HG02642 (cell line): ENCODE data around the gene SLC24A4.

Source experiments
- ATAC-seq: cut with Tn5 transposase; IDR thresholded peaks from one replicate; pipeline ENCODE4 v1.9.1; 2021; ENCODE audit warnings: mild to moderate bottlenecking; ENCODE audit not compliant: unreplicated experiment, poor library complexity

The SLC24A4 gene

DNA sequence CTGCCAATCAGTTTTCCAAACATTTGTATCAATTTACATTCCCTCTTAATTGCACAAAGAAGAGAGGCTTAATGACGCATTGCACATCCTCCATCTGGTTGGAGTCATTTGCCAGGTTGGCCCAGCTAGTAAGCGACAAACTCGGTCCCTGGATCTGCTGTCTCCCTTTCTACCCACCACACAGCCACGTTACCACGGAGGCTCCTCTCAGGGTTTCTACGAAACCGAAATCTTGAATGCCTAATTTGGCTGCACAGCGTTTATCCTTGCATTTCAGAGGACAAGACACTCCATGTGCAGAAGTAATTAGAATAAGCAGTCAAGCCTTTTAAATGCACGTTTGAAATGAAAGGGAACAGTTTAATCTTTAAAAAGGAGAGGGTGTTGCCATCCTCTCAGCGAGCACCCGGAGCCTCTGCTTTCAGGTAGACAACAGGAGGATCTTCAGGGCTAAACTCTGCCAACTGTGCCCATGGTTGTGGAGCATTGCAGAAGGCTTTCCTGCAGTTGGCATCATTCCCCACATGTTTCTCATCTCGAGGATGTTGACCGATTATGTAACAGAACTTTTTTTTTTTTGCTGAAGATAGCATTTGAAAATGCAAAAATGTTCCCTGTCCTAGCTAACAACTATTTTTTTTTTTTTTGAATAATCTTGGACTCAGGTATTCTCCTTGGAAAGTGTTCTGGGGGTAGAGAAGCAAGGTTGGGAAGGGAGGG, 37.8 kb downstream of the SLC24A4 start:
- no peak for ATAC-seq

DNA sequence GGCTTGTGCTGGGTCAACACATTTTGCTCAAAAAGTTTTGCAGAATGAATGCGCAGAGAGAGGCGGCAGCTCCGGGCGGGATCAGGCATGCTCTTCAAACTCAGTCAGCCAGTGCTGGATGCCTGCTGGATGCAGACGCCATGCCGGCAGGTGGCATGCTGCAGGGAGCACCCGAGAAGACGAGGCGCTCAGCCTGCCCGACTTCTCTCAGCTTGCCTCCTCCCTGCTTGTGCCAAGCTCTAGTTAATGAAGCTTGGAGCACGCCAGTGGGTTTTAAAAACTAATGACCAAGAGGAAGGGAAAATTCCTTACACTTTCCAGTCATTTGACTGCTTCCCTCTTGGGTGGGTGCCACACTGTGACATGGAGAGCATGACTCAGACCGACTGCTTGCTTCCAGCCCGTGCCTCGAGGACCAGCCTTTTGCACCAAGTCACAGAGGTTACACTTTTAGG, 39.8 kb downstream of the SLC24A4 start:
- ATAC-seq = no peak

DNA sequence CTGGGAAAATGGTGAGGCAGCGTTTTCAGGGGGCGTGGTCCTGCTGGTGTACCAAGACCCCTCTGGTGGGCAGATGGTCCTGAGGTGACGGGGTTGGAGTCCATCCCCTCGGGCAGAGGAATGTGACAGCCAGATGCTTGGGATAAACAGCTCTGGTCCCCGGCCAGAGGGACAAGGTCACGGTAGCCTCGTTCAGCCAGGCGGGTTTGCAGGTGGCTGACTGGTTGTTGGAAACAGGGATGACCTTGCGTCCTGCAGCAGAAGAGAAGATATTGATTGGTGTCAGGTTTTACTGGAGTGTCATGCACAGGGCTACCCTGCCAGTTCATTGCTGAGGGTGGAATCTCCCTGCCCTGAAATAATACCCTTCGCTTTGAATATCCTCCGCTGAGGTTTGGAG, 43.3 kb downstream of the SLC24A4 start:
- ATAC-seq = no peak

DNA sequence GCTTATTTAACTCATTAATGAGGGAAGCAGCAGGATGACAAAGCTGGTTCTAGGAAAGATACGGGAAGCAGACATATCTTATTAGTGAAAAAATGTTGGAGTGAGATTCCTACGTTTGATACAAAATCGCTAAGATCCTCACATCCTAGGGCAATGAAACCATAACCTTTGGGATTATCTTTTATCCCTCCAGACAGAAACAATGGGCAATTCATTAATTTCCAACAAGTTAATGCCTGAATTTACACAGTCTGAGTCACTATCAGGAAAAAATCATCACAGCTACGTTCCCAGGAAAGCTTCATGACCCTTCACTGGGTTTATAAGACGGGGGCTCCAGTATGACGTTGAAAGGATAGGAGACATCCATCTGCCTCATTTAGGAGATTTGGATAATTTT, 45.0 kb downstream of the SLC24A4 start:
- ATAC-seq = no peak

DNA sequence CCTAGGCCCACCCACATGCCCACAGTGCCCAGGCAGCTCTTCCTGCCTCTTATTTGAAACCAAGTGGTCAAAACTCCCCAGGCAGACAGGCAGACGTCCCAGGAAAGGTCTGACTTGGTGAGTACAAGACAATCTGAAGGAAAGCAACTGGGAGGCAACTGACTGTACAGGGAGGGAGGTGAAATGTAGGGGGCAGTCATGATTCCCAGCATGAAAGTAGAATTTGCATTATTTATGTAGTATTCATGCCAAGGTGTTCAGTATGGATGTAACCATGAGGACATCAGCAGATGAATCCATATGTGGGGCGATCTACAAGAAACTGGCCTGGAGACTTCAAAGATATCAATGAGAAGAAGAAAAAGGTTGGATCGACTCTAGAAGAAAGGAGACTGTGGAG, 46.1 kb downstream of the SLC24A4 start:
- ATAC-seq = no peak

DNA sequence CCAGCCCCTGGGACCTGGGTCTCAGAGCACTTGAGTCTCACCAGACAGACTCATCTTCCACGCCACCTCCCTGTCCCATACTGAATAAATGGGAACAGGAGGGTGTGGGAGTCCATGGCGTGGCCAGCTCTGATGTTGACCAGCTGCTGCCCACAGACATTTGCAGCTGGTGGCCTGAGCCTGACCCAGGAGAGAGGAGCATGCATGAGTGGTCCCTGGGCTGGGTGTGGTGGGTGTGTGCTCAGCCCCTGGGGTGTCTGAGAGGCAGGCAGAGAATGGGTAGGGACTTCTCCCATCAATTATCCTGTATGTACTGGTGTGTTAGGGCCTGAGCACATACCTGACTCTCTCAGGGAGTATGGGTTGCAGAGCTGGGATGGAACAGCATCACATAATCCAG, 49.3 kb downstream of the SLC24A4 start:
- no peak for ATAC-seq

DNA sequence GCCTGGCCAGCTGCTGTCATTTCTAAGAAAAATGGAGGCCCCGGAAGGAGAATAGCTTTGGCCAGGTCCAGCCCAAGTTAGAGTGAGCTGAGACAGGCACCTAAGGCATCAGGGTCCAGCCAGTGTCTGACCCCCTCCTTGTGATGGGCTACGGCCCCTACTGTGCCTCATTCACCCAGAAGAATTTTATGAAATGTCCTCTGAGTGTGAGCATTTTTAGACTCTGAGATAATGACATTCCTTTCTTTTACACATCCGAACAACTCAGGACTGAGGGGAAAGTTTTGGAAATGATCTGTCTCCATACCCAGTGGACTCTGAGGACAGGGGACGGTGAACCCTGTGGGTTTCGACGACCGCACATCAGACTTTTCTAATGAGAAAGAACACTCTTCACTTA, 50.4 kb downstream of the SLC24A4 start:
- ATAC-seq = no peak

DNA sequence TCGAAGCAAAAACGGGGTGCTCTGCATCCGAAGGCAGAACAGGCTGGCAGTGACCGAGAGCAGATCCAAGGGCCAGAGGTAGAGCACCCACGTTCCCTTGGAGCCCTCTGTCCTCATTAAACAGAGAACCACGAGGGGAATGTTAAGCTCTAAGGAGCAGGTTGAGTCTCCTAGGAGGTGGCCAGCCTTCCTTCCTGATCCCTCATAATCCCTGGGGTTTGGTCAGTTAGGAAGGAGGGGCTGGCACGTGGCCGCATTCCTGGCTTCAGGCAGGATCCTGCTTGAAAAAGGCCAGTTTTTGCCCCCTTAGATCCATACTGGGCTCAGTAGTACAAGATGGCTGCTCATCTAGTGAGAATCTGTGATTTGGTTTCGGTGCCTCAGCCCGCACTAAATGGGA, 57.2 kb downstream of the SLC24A4 start:
- no peak for ATAC-seq

DNA sequence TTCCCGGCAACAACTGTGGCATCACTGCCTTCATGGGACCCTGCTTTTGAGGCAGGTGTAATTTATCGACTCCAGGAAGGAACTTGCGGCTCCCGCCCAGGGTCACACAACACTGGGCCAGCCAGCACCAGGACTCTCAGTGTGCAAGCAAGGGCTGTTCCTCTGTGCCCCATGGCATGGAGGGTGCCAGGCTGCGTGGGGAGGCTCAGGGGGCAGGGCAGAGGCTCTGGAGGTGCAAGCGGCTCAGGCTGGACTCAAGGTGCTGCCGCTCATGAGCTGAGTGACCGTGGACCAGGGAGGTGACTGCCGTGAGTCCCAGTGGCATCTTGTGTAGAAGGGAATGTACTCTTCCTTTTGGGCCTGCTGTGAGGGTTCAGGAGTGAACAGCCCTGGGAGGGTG, 57.6 kb downstream of the SLC24A4 start:
- no peak for ATAC-seq

DNA sequence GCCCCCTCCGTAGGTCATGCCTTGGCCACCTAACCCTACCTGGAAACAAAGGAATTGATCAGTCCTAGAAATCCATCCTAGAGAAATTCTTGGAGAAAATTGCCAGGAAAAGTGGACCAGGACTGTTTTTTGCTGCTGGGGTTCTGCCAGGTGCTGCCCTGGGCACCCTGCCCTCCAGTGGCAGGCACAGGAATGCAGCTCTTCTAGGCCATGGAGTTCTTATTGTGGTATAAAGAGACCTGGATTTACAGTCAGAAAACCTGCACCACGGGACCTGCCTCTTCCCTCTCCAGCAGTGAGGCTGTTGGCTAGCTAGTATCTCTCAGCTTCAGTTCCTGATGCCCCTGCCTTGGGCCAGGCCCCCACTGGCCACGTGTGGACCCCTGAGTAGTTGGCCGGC, 59.7 kb downstream of the SLC24A4 start:
- ATAC-seq = no peak

DNA sequence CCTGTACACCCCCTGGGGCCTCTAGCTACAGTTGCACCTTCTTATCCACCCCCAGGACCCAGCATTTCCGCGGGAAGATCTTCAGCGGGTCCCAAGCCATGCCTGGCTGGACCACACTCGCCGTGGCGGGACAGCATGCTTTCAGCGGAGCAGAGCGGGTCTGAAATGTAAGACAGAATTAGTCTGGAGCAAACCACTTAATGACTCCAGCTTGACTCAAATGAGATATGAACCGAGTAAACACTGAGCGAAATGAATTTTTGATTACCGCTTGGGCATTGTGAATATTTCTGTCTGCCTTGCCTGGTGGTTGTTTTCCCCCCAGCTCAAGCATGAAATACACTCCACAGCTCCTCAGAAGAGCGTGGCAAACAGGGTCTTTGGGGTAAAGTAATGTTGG, 60.8 kb downstream of the SLC24A4 start:
- no peak for ATAC-seq

DNA sequence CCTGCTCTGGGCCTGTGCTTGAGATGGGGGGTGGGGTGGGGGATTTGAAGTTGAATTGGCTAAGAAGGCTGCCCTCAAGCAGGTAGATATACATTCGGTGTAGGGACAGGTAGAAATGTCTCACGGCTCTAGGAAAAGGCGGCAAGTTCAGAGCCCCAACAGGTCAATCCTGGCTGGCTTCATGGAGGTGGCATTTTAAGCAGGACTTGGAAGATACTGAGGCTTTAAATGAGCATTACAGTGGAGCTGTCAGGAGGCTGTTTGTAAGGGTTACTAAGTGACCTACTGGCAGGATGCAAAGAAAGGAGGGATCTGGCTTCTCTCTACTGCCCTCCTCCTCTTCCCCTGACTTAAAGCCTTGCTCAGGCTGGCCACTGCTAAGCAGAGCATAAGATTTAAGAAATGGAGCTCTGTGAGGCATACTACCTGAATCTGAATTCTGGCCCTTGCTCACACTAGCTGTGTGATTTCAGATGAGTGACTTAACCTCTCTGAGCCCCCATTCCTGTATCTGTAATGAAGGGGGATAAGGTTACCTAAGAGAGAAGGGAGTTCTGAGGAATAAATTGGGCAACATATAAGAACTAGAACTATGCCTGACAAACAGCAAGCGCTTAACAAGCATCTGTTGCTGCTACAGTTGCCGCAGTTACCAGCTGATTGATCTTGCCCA, 61.6 kb downstream of the SLC24A4 start:
- ATAC-seq = no peak

DNA sequence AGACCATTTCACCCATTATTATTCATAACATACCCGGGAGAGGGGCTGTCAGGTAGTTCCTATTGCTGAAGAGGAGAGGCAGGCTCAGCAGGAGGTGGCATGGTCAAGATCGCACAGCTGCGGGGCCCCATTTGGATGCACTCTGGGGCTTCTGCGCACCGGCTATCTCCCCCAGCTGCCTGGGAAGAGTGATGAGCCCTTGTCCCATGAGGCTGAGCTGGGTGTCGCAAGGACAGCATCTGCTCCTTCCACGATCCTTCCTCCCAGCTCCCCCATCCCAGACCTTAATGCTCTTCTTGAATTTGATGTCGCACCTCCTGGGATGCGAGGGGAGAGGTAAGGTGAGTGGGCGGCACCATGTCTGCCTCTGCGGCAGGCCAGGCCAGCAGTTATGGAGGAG, 62.6 kb downstream of the SLC24A4 start:
- ATAC-seq = no peak

DNA sequence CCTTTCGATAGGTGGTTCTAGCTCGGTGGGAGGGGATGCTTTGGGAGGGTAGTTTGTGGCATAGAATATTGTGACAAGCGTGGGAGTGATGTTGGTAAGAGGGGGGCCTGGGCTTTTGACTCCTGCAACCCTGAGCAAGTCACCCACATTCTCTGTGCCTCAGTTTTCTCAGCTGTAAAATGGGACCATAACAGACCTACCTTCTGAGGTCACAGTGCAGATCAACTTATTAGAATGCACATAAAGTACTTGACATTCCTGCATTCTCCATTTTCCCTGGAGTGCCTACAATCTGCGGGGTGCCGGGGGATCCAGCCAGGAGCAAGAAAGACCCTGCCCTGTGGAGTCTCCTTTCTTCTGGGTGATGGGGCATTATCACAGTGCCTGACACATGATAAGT, 63.2 kb downstream of the SLC24A4 start:
- no peak for ATAC-seq

DNA sequence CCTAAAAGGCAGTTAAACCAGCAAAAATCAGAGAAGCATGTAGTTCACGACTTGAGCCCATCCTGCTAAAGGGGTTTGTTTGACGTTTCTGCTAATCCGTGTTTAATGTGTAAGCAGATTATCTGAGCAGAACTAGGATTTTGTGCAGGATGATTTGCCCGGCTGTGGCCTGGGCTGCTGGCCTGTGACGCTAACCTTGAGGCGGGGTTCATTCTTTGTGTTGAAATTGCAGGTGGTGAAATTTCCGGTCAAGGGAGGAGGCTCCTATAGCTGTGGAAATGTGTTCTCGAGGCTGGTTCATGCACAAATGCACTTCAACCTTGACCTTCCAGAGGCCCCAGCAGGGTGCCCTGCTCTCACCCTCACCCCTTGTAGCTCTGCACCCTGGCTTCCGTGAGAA, 63.7 kb downstream of the SLC24A4 start:
- no peak for ATAC-seq

DNA sequence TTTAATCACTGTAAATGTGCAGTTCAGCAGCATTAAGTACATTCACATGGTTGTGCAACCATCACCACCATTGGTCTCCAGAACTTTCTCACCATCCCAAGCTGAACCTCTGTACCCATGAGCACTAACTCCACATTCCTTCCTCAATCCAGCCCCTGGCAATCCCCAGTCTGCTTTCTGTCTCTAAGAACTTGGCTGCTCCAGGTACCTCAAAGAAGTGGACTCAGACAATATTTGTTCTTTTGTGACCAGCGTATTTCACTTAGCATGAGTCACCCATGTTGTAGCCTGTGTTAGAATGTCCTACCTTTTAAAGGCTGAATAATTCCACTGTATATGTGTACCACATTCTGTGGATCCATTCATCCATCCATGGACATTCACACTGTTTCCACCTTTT, 64.6 kb downstream of the SLC24A4 start:
- no peak for ATAC-seq

DNA sequence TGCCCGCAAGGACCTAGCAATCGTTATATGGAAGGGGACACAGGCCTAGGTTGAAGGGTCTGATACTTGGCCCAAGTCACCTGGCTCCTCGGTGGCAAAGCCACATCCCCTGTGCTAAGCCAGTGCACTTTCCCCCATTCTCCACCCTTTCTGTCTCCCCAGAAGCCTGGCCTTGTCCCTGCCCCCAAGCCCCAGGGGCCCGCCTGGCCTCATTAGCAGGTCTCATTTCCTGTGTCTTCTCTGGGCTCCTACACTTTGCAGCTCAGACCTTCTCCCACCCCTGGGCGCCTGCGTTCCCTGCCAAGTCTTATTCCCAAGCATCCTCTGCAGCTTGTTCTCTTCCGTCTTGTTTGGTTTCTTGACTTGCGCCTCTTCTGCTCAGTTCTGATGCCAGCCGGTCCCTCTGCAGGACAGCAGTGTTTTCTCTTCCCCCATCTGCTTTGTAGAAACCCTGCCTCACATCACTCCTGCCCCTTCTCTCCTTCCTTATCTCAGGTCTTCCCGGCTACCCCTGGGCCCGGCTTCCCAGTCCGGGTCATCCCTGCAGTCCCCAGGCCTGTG, 66.7 kb downstream of the SLC24A4 start:
- ATAC-seq = no peak

DNA sequence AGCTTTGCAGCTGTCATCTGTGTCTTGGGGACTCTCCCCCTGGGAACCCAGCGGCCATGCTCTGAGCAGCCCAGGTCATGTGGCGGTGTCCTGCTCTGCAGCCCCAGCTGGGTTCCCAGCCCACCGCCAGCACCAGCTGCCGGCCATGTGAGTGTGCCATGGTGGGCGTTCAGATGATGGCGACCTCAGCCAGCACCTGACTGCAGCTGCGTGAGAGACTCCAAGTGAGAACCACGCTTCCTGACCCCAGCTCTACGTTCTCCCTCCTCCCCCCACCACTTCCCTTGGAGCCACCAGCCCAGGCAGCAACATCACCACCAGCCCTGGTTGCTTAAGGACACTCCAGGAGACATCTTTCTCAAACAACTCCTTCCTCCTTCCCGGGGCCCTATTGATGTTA, 68.8 kb downstream of the SLC24A4 start:
- ATAC-seq = no peak

DNA sequence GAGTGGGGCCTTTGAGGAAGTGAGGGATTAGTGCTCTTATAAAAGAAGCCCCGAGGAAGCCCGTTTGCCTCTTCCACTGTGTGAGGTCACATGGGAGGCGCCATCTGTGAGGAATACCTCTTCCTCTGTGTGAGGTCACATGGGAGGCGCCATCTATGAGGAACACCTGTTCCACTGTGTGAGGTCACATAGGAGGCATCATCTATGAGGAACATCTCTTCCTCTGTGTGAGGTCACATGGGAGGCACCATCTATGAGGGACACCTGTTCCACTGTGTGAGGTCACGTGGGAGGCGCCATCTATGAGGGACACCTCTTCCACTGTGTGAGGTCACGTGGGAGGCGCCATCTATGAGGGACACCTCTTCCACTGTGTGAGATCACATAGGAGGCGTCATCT, 69.7 kb downstream of the SLC24A4 start:
- no peak for ATAC-seq

DNA sequence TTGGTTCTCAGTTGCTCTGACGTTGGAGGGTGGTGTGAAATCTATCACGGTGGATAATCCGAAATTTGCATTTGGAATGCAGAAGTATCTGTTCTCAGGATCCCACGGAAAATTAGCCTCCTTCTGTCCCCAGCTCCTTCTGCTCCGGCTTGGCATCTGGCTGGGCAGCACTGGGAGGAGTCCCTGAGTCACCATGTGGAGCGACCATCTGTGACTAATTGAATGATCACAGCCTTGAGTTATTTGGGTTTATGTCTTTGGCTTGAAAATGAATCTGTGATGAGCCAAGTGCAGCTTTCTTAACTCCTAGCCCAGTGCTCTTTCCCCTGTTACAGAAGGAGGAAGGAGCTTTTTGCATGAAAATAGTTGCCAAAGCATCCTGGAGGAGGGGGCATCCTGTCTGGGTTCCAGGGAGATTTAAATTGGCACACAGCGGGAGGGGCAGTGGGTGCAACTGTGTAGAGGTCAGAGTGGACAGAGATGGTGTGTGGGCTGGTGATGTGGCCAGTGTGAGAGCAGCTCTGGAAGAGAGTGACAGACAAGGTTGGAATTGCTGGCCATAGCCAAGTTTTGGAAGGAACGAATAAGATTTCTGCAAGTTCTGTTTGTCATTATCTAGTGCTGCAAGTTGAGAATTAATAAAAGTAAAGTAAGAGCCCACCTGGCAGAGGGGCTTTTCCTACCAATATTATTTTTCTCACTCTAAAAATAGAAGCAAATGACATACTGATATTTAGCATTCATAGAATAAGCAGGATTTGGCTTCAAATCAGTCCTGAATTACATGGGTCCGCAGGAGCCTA, 74.4 kb downstream of the SLC24A4 start:
- no peak for ATAC-seq

DNA sequence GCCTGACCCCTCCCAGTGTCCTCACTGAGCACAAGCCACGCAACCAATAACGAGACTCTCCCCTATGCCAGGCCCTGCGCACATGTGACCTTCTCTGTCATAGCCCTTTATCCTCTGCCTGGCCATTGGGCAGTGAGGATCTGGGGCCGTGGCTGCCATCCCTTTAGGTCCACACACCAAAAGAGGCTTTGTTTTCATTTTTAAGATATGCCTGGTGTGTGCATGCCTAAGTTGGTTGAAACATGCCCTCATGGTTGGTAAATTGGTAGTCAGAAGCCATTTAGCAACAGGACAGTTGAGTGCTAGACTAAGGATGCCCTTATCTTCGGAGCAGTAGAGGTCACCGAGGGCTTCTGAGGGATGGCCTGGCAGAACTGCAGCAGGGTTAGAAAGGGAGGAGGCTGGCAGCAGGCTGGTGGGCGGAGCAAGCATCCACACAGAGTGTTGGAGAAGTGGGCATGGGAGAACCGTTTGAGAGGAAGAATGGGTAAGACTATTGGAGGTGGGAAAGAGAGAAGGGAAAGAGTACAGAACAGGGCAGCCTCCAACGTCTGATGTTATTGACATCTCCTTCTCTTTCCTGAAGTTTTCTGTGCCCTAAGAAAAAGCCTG, 75.1 kb downstream of the SLC24A4 start:
- no peak for ATAC-seq
